ENCODE measurements around the gene UBL7. TPM values are rescaled to one million over a fixed set of nuclear protein-coding genes. Genes with fewer than 3 reads are reported as not detected.

The UBL7 gene
- total and polyA plus RNA-seq, 2 of the 8 experiments (the other 6 are each of a cell fraction or from before 2014, with no cell fraction given), result 71.5 to 183 TPM

- CTCF ChIA-PET (ENCODE audit: partially characterized antibody), result interaction anchor here (0.7 to 36.8 kb wide), 6 partner anchors 9 to 40 kb away, joined by 3 to 1311 read pairs (median 14); partner anchors contain the start of gene SEMA7A
- H3K4me3 ChIP-seq (ENCODE audit: extremely low read depth in 1 of 4, insufficient read depth in 2 of 4, low read depth in 3 of 4, low read length in 4 of 4), result no peak overlapping the region
- H2AK5ac ChIP-seq (ENCODE audit: low read depth, low read length), result no peak overlapping the region
- H3K9me3 ChIP-seq (ENCODE audit: insufficient read depth in 2 of 2, low read depth in 1 of 2, low read length in 1 of 2), result no peaks in the 10 kb centered on the region
- H3K56ac ChIP-seq (replicated peaks; ENCODE audit: insufficient read length, low read depth, low read length), result no peak overlapping the region
- no peak overlapping the region for H4K91ac ChIP-seq (replicated peaks; ENCODE audit: insufficient read length, low read length)
- H3K23ac ChIP-seq (ENCODE audit: insufficient read length), result no peak overlapping the region
- no peak overlapping the region for H3K14ac ChIP-seq (ENCODE audit: insufficient read length)
- H2BK15ac ChIP-seq (ENCODE audit: low read length), result 0 out of 2 replicates have a peak overlapping the region, but pooled peaks have one; percentile 1
- 83% methylated on average over 9 of the region's 9 CpGs; no CpG with 5 or more reads in 1 of the 2 experiments for WGBS, 2 experiments (ENCODE audit: extremely low coverage in 1 of 2, insufficient coverage in 1 of 2, insufficient read length in 1 of 2, insufficient replicate concordance in 2 of 2, low coverage in 1 of 2, low lambda C conversion rate in 2 of 2, missing lambda C conversion rate in 1 of 2)
- H2BK12ac ChIP-seq (ENCODE audit: low read depth, low read length), result peak overlapping the region; percentile 50; the same call in 1 of the 2 replicates
- no peak overlapping the region for H2BK120ac ChIP-seq (replicated peaks; ENCODE audit: low read depth, low read length)
- no peaks in the 10 kb centered on the region; the same call in 1 of the 2 replicates for H3K23me2 ChIP-seq (ENCODE audit: low read depth, low read length)
- H4K5ac ChIP-seq (ENCODE audit: insufficient read length, low read depth, low read length), result no peak overlapping the region
- no peak overlapping the region; the same call in 1 of the 2 replicates for H2AFZ ChIP-seq (ENCODE audit: low read length)
- no peaks in the 10 kb centered on the region for H3K79me1 ChIP-seq (ENCODE audit: low read depth, low read length)
- H2BK20ac ChIP-seq (ENCODE audit: low read length), result no peak overlapping the region
- no peak overlapping the region for H3K9ac ChIP-seq (replicated peaks in 1 of 4; ENCODE audit: extremely low read depth in 1 of 4, low read depth in 3 of 4, low read length in 3 of 4)
- H3K18ac ChIP-seq (ENCODE audit: extremely low read depth, low read length), result peak overlapping the region; percentile 1
- POLR2A ChIA-PET (ENCODE audit: partially characterized antibody), result no interaction called here
- no peak overlapping the region for H3K27ac ChIP-seq (ENCODE audit: low read depth, low read length)
- H2BK5ac ChIP-seq (ENCODE audit: low read depth, low read length), result no peak overlapping the region
- no peak overlapping the region for H3K4me2 ChIP-seq (ENCODE audit: insufficient read depth in 1 of 2, low read depth in 2 of 2, low read length in 2 of 2)
- FAIRE-seq (no peak), DNase-seq (ENCODE audit: low read depth in 1 of 2, low spot score in 2 of 2) (no peak)
- no peaks in the 10 kb centered on the region for H3K79me2 ChIP-seq (ENCODE audit: control insufficient read depth in 1 of 2, insufficient read depth in 2 of 2, low read length in 2 of 2)
- no peaks in the 10 kb centered on the region for H4K20me1 ChIP-seq (replicated peaks in 1 of 2; ENCODE audit: control insufficient read depth in 1 of 2, insufficient read depth in 2 of 2, low read length in 2 of 2)
- H4K8ac ChIP-seq (ENCODE audit: extremely low read depth, insufficient read depth, low read length), result no peak overlapping the region; the same call in 1 of the 2 replicates
- no peaks in the 10 kb centered on the region for H3K36me3 ChIP-seq (ENCODE audit: control insufficient read depth in 2 of 4, insufficient read depth in 4 of 4, low read length in 3 of 4)
- H3K27me3 ChIP-seq (replicated peaks in 1 of 4; ENCODE audit: control insufficient read depth in 3 of 4, extremely low read depth in 1 of 4, insufficient read depth in 3 of 4, low read length in 3 of 4), result no peaks in the 10 kb centered on the region
- H3K4me1 ChIP-seq (replicated peaks in 1 of 4; ENCODE audit: control insufficient read depth in 3 of 4, insufficient read depth in 4 of 4, low read length in 3 of 4), result peaks cover 0 to 12% (median 7%) of the 10 kb centered on the region in 4 experiments; a peak in 4 of 7 replicates
- no peak overlapping the region for H3K4ac ChIP-seq (replicated peaks; ENCODE audit: insufficient read length, low read depth, low read length)
- TF ChIP-seq POLR2A (IDR thresholded peaks at IDR 0.05; ENCODE audit: control extremely low read depth in 1 of 2, low read depth in 2 of 2, low read length in 2 of 2) (no peak), ATF2 (IDR thresholded peaks at IDR 0.05; ENCODE audit: low read length) (no peak), CTCF (IDR thresholded peaks at IDR 0.05; ENCODE audit: control extremely low read depth in 1 of 3, insufficient read depth in 1 of 3, low read depth in 1 of 3, low read length in 3 of 3) (no peak), SIRT6 (IDR thresholded peaks at IDR 0.05; ENCODE audit: low read length) (no peak), RXRA (IDR thresholded peaks at IDR 0.05; ENCODE audit: insufficient read depth, low read depth, low read length) (no peak), SIN3A (conservative IDR thresholded peaks at IDR 0.05 in 1 of 2, IDR thresholded peaks at IDR 0.05 in 1 of 2; ENCODE audit: low read depth in 1 of 2, low read length in 2 of 2) (no peak), PHF8 (conservative IDR thresholded peaks at IDR 0.05; ENCODE audit: low read depth, low read length) (no peak)
These were observed 64.3 kb downstream of the UBL7 start for GRCh38 chr15:74396445-74397238.

Measured in H1 (cell line).